A549 treated with CpdA at 1 μM for 4 hours (cell line): ENCODE measurements around the gene RAPH1. TPM values are rescaled to one million over a fixed set of nuclear protein-coding genes. Genes with fewer than 3 reads are reported as not detected.

Source experiments
- total RNA-seq: library from RNA; stranded (reverse); fragments of 200-300 nt; extraction: Qiagen RNA extraction; gene quantifications from 5 replicates; pipeline ENCODE4 v1.2.3, GENCODE V29; 2022; ENCODE audit warnings: low read depth

The RAPH1 gene, protein sequence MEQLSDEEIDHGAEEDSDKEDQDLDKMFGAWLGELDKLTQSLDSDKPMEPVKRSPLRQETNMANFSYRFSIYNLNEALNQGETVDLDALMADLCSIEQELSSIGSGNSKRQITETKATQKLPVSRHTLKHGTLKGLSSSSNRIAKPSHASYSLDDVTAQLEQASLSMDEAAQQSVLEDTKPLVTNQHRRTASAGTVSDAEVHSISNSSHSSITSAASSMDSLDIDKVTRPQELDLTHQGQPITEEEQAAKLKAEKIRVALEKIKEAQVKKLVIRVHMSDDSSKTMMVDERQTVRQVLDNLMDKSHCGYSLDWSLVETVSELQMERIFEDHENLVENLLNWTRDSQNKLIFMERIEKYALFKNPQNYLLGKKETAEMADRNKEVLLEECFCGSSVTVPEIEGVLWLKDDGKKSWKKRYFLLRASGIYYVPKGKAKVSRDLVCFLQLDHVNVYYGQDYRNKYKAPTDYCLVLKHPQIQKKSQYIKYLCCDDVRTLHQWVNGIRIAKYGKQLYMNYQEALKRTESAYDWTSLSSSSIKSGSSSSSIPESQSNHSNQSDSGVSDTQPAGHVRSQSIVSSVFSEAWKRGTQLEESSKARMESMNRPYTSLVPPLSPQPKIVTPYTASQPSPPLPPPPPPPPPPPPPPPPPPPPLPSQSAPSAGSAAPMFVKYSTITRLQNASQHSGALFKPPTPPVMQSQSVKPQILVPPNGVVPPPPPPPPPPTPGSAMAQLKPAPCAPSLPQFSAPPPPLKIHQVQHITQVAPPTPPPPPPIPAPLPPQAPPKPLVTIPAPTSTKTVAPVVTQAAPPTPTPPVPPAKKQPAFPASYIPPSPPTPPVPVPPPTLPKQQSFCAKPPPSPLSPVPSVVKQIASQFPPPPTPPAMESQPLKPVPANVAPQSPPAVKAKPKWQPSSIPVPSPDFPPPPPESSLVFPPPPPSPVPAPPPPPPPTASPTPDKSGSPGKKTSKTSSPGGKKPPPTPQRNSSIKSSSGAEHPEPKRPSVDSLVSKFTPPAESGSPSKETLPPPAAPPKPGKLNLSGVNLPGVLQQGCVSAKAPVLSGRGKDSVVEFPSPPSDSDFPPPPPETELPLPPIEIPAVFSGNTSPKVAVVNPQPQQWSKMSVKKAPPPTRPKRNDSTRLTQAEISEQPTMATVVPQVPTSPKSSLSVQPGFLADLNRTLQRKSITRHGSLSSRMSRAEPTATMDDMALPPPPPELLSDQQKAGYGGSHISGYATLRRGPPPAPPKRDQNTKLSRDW
- 4.4 to 6.7 TPM (median 5.4 TPM) in 5 replicates for total RNA-seq

GRCh38 chr2:203535078-203535783 is at the start of gene RAPH1:
RAPH1 (minus strand) TSS chr2:203535301; CDS start chr2:203495353, 39,948 bp downstream.

Other genes starting within 250 kb of the RAPH1 start
- gene ABI2, start 206.9 kb downstream of the RAPH1 start, total RNA-seq = 48.3 to 66.2 TPM (median 61.7 TPM) in 5 replicates
- not detected in 5 replicates for gene CD28, start 171.3 kb upstream of the RAPH1 start, total RNA-seq